Esophagus squamous epithelium (tissue), 5 donors: ENCODE results near the gene UCP2. TPM values are rescaled to one million over a fixed set of nuclear protein-coding genes. Genes with fewer than 3 reads are reported as not detected.

Experiments
- DNase-seq: peaks from one replicate; lab custom pipeline; 2025; lab: John Stamatoyannopoulos, UW
- H3K27ac ChIP-seq, 4 donors: fragments of 200-600 bp; sonication (generic); one replicate each; pipeline ENCODE4 v1.5.1; 2016 to 2019; ENCODE audit warnings: mild to moderate bottlenecking in 1 of 4
- H3K27me3 ChIP-seq, 4 donors: fragments of 200-600 bp; sonication (generic); 1 replicate in 3 of 4; 2 replicates in 1 of 4; pipeline versions ENCODE4 v1.5.1 to v1.6.0; 2017 to 2021; ENCODE audit warnings: antibody characterized with exemption in 1 of 4
- H3K36me3 ChIP-seq, 3 donors: fragments of 200-600 bp; sonication (generic); one replicate each; pipeline ENCODE4 v1.5.1; 2016 to 2019
- H3K4me1 ChIP-seq, 3 donors: fragments of 200-600 bp; sonication (generic); one replicate each; pipeline ENCODE4 v1.5.1; 2017 to 2019
- H3K4me3 ChIP-seq, 4 donors: fragments of 200-600 bp; sonication (generic); 1 replicate in 3 of 4; 2 replicates in 1 of 4; pipeline ENCODE4 v1.5.1; 2016 to 2019; ENCODE audit warnings: mild to moderate bottlenecking in 2 of 4, moderate library complexity in 1 of 4
- H3K9me3 ChIP-seq, 3 donors: fragments of 200-600 bp; sonication (generic); one replicate each; pipeline ENCODE4 v1.5.1; 2016 to 2019
- POLR2A ChIP-seq, 4 donors: fragments of 450-650 bp; IDR thresholded peaks; one replicate each; pipeline ENCODE4 v1.6.1; 2017; ENCODE audit warnings: antibody characterized with exemption in 4 of 4, mild to moderate bottlenecking in 4 of 4, moderate library complexity in 3 of 4
- WGBS, 2 donors: methylation state at CpG; one replicate each; pipeline ENCODE4 v1.1.5; 2018; 5-methylcytosine and 5-hydroxymethylcytosine counted together
- intact Hi-C: fragments of 100-400 bp; cut with DNase I; formaldehyde crosslinking; loops from one replicate; pipeline ENCODE4 v1.15.0; 2022
- total RNA-seq, 4 donors: library from RNA; depleted of rRNA; stranded (reverse); fragments of >200 nt; gene quantifications; one replicate each; pipeline ENCODE4 v1.1.0, GENCODE V29; 2016
- TF ChIP-seq, protein P1 (sequence below), 6 experiments: fragments of 450-650 bp in 4 of 6; fragments of 200-600 bp in 2 of 6; sonication (generic) in 2 of 6; IDR thresholded peaks; one replicate each; pipeline ENCODE4 v1.5.1; 2016 to 2019; ENCODE audit warnings: antibody characterized with exemption in 6 of 6, mild to moderate bottlenecking in 4 of 6, moderate library complexity in 4 of 6
- donor health status: DM: yes; HTN: yes; CAD: no.

UCP2 gene
- total RNA-seq, 4 donors from 2014 or later = 4.0 to 26.7 (median 7.1) TPM

DNA sequence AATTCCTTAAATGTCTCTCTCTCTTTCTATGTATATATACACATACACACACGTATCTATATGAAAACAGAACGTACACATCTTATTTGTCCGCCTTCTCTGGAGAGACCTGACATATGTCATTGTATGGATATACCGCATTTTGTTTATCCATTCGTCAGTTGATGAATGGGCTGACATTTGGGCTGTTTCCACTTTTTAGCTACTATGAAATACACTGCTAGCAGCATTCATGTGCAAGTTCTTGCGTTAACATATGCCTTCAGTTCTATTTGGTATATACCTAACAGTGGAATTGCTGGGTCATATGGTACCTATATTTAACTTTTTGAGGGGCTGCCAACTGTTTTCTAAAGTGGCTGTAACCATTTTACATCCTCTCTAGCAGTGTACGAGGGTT is 49.9 kb downstream of the UCP2 start:
- DNase-seq = no peak
- TF ChIP-seq, protein P1, sequence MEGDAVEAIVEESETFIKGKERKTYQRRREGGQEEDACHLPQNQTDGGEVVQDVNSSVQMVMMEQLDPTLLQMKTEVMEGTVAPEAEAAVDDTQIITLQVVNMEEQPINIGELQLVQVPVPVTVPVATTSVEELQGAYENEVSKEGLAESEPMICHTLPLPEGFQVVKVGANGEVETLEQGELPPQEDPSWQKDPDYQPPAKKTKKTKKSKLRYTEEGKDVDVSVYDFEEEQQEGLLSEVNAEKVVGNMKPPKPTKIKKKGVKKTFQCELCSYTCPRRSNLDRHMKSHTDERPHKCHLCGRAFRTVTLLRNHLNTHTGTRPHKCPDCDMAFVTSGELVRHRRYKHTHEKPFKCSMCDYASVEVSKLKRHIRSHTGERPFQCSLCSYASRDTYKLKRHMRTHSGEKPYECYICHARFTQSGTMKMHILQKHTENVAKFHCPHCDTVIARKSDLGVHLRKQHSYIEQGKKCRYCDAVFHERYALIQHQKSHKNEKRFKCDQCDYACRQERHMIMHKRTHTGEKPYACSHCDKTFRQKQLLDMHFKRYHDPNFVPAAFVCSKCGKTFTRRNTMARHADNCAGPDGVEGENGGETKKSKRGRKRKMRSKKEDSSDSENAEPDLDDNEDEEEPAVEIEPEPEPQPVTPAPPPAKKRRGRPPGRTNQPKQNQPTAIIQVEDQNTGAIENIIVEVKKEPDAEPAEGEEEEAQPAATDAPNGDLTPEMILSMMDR (IDR thresholded peaks at IDR 0.05) = no peak
- TF ChIP-seq POLR2A (IDR thresholded peaks at IDR 0.05) = no peak
- WGBS, 2 donors = 77 to 94% methylated on average over 7 of the region's 7 CpGs
- Histone ChIP-seq H3K4me1 (no peaks in the 10 kb centered on the region), H3K27me3 (no peaks in the 10 kb centered on the region), H3K36me3 (peaks cover 2 to 65% (median 8%) of the 10 kb centered on the region in 3 donors), H3K27ac (no peak overlapping the region), H3K4me3 (no peak overlapping the region), H3K9me3 (no peaks in the 10 kb centered on the region)
- intact Hi-C loops = no loop called here

DNA sequence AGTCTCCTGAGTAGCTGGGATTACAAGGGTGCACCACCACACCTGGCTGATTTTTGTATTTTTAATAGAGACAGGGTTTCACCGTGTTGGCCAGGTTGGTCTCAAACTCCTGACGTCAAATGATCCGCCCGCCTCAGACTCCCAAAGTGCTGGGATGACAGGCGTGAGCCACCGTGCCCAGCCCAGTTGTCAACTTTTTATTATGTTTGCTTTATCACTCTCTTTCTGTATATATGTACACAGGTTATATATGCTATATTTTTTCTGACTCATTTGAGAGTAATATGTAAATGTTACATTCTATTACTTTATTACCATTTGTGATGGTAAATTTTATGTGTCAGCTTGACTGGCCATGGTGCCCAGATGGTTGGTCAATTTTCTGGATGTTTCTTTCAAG is 50.7 kb downstream of the UCP2 start:
- peaks cover 4 to 74% (median 11%) of the 10 kb centered on the region in 3 donors for H3K36me3 ChIP-seq

DNA sequence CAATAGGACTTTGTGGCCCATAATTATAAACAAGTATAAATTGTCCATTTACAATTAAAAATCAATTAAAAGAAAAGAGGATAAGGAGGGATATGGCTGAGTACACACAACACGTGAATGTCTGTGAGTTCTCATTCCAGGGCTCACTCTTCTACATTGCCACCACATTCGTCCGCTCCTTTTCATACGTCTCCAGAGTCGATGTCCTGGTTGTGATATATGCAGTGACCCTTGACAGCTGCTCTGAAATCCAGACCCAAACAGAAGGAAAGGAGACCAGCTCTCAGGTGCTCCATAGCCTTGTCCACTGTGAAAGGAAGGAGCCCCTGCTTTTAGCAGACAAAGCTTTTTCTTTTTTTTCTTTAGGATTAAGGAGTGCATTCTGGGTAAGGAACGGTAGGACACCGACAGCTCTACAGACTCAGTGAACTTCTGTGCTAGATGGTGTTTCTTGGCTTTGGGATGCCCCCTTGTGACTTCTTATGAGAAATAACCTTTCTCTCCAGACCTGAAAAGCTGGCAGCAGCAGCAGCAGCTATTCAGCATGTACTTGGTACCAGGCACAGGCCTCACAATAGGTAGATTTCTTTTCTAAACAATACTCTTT is 51.5 kb downstream of the UCP2 start:
- no peak for DNase-seq
- no peak overlapping the region for H3K27ac ChIP-seq
- no peaks in the 10 kb centered on the region for H3K27me3 ChIP-seq
- no peak for TF ChIP-seq POLR2A (IDR thresholded peaks at IDR 0.05)
- TF ChIP-seq, protein P1 (IDR thresholded peaks at IDR 0.05) = peak in 3 of 6 experiments; percentile 26 to 62 (median 30)
- H3K36me3 ChIP-seq = peaks cover 4 to 82% (median 11%) of the 10 kb centered on the region in 3 donors
- H3K4me3 ChIP-seq = no peak overlapping the region
- no peaks in the 10 kb centered on the region for H3K4me1 ChIP-seq
- H3K9me3 ChIP-seq = no peaks in the 10 kb centered on the region
- intact Hi-C loops = no loop called here
- WGBS, 2 donors = 67 to 68% methylated on average over 7 of the region's 7 CpGs

More for the DNA sequence above, 50.7 kb downstream of the UCP2 start:
- Histone ChIP-seq H3K27me3 (no peaks in the 10 kb centered on the region), H3K4me3 (no peak overlapping the region), H3K9me3 (no peaks in the 10 kb centered on the region), H3K27ac (no peak overlapping the region), H3K4me1 (no peaks in the 10 kb centered on the region)
- WGBS, 2 donors = 97 to 98% methylated on average over 6 of the region's 6 CpGs
- intact Hi-C loops = no loop called here
- no peak for DNase-seq
- TF ChIP-seq, protein P1 (IDR thresholded peaks at IDR 0.05) = no peak
- TF ChIP-seq POLR2A (IDR thresholded peaks at IDR 0.05) = no peak

DNA sequence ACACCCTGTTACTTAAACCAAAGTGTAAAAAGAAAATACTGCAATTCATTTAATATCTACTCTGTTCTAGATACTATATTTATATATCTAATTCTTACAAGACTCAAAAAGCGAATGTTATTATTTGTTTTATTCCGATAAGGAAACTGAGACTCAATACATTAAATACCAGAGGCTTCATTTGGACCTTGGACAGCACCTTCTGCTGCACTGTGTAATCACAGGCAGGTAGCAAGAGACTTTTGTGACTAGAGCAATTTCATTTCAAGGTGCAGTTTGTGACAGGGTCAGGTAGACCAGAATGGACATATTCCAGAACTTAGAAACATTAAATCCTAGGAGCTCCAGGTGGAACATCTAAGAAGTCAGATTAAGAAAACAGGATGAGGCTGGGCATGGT is 53.3 kb downstream of the UCP2 start:
- no peak overlapping the region for H3K4me3 ChIP-seq
- 93 to 97% methylated on average over 2 of the region's 2 CpGs for WGBS, 2 donors
- intact Hi-C loops = no loop called here
- no peaks in the 10 kb centered on the region for H3K4me1 ChIP-seq
- H3K36me3 ChIP-seq = peaks cover 4 to 92% (median 11%) of the 10 kb centered on the region in 3 donors
- TF ChIP-seq POLR2A (IDR thresholded peaks at IDR 0.05) = no peak
- TF ChIP-seq, protein P1 (IDR thresholded peaks at IDR 0.05) = no peak
- no peaks in the 10 kb centered on the region for H3K27me3 ChIP-seq
- no peaks in the 10 kb centered on the region for H3K9me3 ChIP-seq
- H3K27ac ChIP-seq = no peak overlapping the region
- no peak for DNase-seq

Other genes with a start within 250 kb of the UCP2 start
- 100 to 1,000 TPM; 115 to 234 (median 161) TPM for gene RAB6A, start 221.8 kb downstream of the UCP2 start, total RNA-seq
- gene MRPL48, start 195.0 kb downstream of the UCP2 start, total RNA-seq = 10 to 100 TPM in 3 of 4 donors, 1 to 10 TPM in 1; 9.2 to 23.5 (median 18.8) TPM
- gene COA4, start 106.0 kb downstream of the UCP2 start, total RNA-seq = 10 to 100 TPM; 43.9 to 88.5 (median 64.9) TPM
- gene PAAF1, start 105.8 kb downstream of the UCP2 start, total RNA-seq = 10 to 100 TPM in 1 of 4 donors, 1 to 10 TPM in 3; 4.3 to 10.9 (median 8.3) TPM
- gene DNAJB13, start 31.8 kb downstream of the UCP2 start, total RNA-seq = not detected
- gene UCP3, start 26.2 kb upstream of the UCP2 start, total RNA-seq = 1 to 10 TPM in 1 of 4 donors, under 1 TPM in 2, not detected in 1; 0.53 to 1.5 (median 0.92) TPM
- gene C2CD3, start 188.2 kb upstream of the UCP2 start, total RNA-seq = 10 to 100 TPM in 3 of 4 donors, 1 to 10 TPM in 1; 5.9 to 19.1 (median 14.2) TPM
- 10 to 100 TPM; 20.6 to 29.3 (median 28.1) TPM for gene PPME1, start 188.4 kb upstream of the UCP2 start, total RNA-seq